GM18873 (cell line): Measurements from ENCODE around the gene CEP78.
"Not testable (repeated sequence)": the region's sequence is repeated elsewhere in the genome, so short reads cannot be mapped to it uniquely, and the experiment has no call there.

Source experiments
- ATAC-seq: cut with Tn5 transposase; IDR thresholded peaks from one replicate; pipeline ENCODE4 v1.9.1; 2021; ENCODE audit warnings: mild to moderate bottlenecking, moderate library complexity, moderate number of reproducible peaks; ENCODE audit not compliant: unreplicated experiment, low FRiP score

The CEP78 gene

GRCh38 chr9:78284181-78284580 lies 48.3 kb downstream of the CEP78 start:
- not testable (repeated sequence) for ATAC-seq

GRCh38 chr9:78286125-78286524 lies 50.2 kb downstream of the CEP78 start:
- no peak for ATAC-seq

- no peak for ATAC-seq
Observed at GRCh38 chr9:78286946-78287388, 51.1 kb downstream of the CEP78 start.

- no peak for ATAC-seq
Observed at GRCh38 chr9:78288214-78288892, 52.5 kb downstream of the CEP78 start.

GRCh38 chr9:78289474-78289873 lies 53.6 kb downstream of the CEP78 start:
- ATAC-seq, result no peak

GRCh38 chr9:78291240-78291925 lies 55.5 kb downstream of the CEP78 start:
- ATAC-seq, result no peak

GRCh38 chr9:78292026-78292425 lies 56.2 kb downstream of the CEP78 start:
- ATAC-seq, result no peak

- no peak for ATAC-seq
Observed at GRCh38 chr9:78292716-78293497, 57.0 kb downstream of the CEP78 start.

GRCh38 chr9:78294290-78295176 lies 58.7 kb downstream of the CEP78 start:
- no peak for ATAC-seq

- ATAC-seq, result no peak
Observed at GRCh38 chr9:78295177-78295575, 59.3 kb downstream of the CEP78 start.

- no peak for ATAC-seq
Observed at GRCh38 chr9:78295731-78296130, 59.9 kb downstream of the CEP78 start.

- ATAC-seq, result no peak
Observed at GRCh38 chr9:78296201-78296892, 60.5 kb downstream of the CEP78 start.

GRCh38 chr9:78296893-78297671 lies 61.2 kb downstream of the CEP78 start, which contains the start of gene PSAT1:
Gene PSAT1, plus strand, starts transcription at chr9:78297125. Its CDS starts 86 bp downstream, at chr9:78297211.
- peak; percentile 97 for ATAC-seq

- ATAC-seq, result peak; percentile 60
Observed at GRCh38 chr9:78297672-78297961, 61.7 kb downstream of the CEP78 start.

GRCh38 chr9:78298046-78298765 lies 62.3 kb downstream of the CEP78 start:
- ATAC-seq, result no peak

GRCh38 chr9:78300209-78300608 lies 64.3 kb downstream of the CEP78 start:
- ATAC-seq, result no peak

- ATAC-seq, result no peak
Observed at GRCh38 chr9:78301466-78301865, 65.6 kb downstream of the CEP78 start.

GRCh38 chr9:78303377-78304062 lies 67.6 kb downstream of the CEP78 start:
- ATAC-seq, result no peak
